Activated T-cell treated with anti-CD3 and anti-CD28 coated beads for 24 hours (primary cell): ENCODE data around the gene ZNF24.
A peak's percentile ranks its signal among the peaks of the same experiment; 100 is the strongest.

Experiments used
- DNase-seq: peaks from one replicate; pipeline ENCODE4 v3.0.0-alpha.2; 2020; ENCODE audit warnings: low read depth

Gene ZNF24

DNA sequence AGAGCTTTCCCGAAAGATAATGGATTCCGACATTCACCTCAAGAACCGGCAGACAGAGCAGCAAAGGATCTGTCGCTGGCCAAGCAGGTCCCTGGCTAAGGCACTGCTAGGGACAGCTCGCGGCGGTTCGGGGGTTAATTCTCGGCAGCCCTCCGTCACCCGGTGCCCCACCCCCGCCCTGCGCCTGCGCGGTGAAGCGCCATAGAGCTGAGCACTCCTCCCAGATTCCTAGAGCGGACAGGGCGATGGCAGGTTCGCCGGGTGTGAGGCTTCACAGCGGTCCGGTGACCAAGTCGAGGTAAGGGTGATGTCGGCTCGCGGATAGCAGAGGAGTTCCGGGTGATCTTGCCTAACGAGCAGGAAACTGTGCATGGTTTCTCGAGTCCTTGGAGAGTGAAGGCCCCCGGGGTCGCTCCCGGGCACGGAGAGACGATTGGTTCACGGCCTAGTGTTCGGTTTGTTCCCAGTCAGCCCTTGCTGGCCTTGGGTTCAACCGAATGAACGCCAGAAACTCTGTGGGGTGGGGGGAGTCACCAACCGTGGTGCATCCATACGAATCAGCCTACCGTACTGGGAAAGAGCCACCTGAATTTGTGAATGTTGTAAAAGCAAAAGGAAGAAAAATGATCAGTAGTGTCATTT lies 54.0 kb downstream of the ZNF24 start, which contains the start of gene ZSCAN30:
TSS of gene ZSCAN30 (minus strand) at position 136 of the 642 bp plus-strand sequence. CDS start 25,877 bp downstream, outside the sequence.
- peak; percentile 95 for DNase-seq

- DNase-seq = no peak
These were observed 54.5 kb downstream of the ZNF24 start for GRCh38 chr18:35289727-35290093.

GRCh38 chr18:35289293-35289692 lies 54.9 kb downstream of the ZNF24 start:
- DNase-seq = no peak

- DNase-seq = no peak
These were observed 59.4 kb downstream of the ZNF24 start for GRCh38 chr18:35284841-35285240.

GRCh38 chr18:35283923-35284794 lies 60.1 kb downstream of the ZNF24 start:
- DNase-seq = no peak

DNA sequence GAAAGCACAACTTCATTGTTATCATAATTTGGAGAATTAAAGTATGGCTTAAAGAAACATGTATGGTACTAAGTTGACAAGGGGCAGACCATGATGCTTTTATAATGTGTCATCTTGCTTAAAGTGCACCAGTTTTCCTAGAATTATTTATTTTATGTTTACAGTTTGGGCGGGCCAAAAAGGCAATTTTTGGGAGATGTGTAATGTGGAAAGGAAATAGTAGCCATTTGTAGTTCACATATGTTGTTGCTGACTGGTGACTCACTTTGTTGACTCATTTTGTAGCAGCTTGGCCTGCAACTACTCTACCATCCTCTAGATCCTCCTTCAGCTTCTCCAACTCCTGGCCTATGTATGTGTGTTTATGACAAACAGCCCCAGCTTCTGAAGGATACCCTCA lies 61.9 kb downstream of the ZNF24 start:
- no peak for DNase-seq
